ENCODE measurements around the gene TNS1. TPM values are rescaled to one million over a fixed set of nuclear protein-coding genes. Genes with fewer than 3 reads are reported as not detected.

Gene TNS1
- total and polyA plus RNA-seq, 9 of the 15 experiments (the other 6 are each of a cell fraction or from before 2014, with no cell fraction given), result 0.13 to 2.7 (median 0.77) TPM

DNA sequence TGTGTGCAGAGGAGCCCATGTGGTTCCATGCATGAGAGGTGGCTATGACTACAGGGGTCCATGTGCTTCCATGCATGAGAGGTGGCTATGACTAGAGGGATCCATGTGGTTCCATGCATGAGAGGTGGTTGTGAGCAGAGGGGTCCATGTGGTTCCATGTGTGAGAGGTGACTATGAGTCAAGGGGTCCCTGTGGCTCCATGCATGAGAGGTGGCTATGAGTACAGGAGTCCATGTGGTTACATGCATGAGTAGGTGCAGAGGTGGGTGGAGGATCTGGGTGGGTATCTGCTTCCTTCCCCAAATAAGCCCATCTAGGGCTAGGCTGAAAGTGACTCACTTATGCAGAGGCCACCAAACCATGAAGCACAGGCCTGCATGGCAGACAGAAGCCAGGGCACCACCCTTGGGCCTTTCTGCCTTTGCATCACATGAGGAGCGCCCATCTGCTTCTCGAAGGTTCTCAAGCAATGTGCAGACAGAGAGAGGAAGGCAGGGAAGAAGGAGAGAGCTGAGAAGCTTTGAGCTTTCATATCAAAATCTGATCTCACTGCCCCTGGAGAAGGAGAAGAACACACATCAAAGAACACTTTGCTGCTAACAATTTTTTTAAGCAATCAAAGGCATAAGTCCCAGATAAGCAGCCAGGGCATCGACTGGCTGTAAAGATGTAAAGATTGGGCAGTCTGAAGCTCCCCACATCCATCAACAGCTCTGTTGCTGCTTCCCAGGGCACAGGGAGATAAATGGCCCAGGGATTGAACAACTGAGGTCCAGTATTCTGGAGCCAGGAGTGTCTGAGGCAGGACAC, 137.6 kb downstream of the TNS1 start:
- no peak overlapping the region for H3K4me3 ChIP-seq
- no peak overlapping the region for H2AFZ ChIP-seq (ENCODE audit: low read depth, low read length)
- H3K27ac ChIP-seq (ENCODE audit: extremely low read depth, low read depth, low read length), result no peak overlapping the region
- CTCF ChIA-PET (ENCODE audit: low intra/inter-chr PET ratio), result no interaction called here
- no peaks in the 10 kb centered on the region for H3K9me3 ChIP-seq (replicated peaks; ENCODE audit: control insufficient read depth, insufficient read depth, low read depth, low read length)
- no peak for TF ChIP-seq CBX3 (IDR thresholded peaks at IDR 0.05; ENCODE audit: borderline replicate concordance in 1 of 2, low read length in 2 of 2)
- TF ChIP-seq ETV6 (IDR thresholded peaks at IDR 0.05; ENCODE audit: borderline replicate concordance in 1 of 2, low read depth in 2 of 2, low read length in 1 of 2), result no peak
- no peak for TF ChIP-seq ETV6 (CRISPR knock-in tag; IDR thresholded peaks at IDR 0.05; ENCODE audit: borderline replicate concordance)
- no peak for TF ChIP-seq SRSF7 (optimal IDR thresholded peaks at IDR 0.05; ENCODE audit: low read depth, low read length)
- TF ChIP-seq ZNF197 (CRISPR knock-in tag; IDR thresholded peaks at IDR 0.05; ENCODE audit: low read depth), result no peak
- H3K27me3 ChIP-seq (ENCODE audit: control insufficient read depth in 2 of 2, insufficient read depth in 2 of 2, low read length in 2 of 2), result no peaks in the 10 kb centered on the region; a peak in 2 of 5 replicates
- H3K79me2 ChIP-seq (ENCODE audit: control insufficient read depth, insufficient read depth, low read length), result no peaks in the 10 kb centered on the region
- in situ Hi-C loops (cut with MboI), result no loop called here
- H3K36me3 ChIP-seq (ENCODE audit: control insufficient read depth, insufficient read depth, low read length), result no peaks in the 10 kb centered on the region
- FAIRE-seq (no peak), ATAC-seq (no peak), DNase-seq (ENCODE audit: extremely low read depth in 1 of 4, low spot score in 3 of 4) (no peak)
- no peak overlapping the region for H3K9ac ChIP-seq (ENCODE audit: insufficient read depth in 1 of 2, low read depth in 2 of 2, low read length in 2 of 2)
- intact Hi-C loops (cut with micrococcal nuclease), result no loop called here
- no peak overlapping the region for H3K4me2 ChIP-seq (ENCODE audit: insufficient read depth, low read length)
- no peaks in the 10 kb centered on the region for H3K9me1 ChIP-seq (ENCODE audit: control insufficient read depth, insufficient read depth, low read length)
- H4K20me1 ChIP-seq (replicated peaks; ENCODE audit: control insufficient read depth, insufficient read depth, low read length), result no peaks in the 10 kb centered on the region
- BruUV-seq (replicated peaks), result no TSS peak
- WGBS (ENCODE audit: insufficient coverage, low coverage, missing lambda C conversion rate), result 0% methylated on average over 1 of the region's 3 CpGs
- no peaks in the 10 kb centered on the region; a peak in 1 of 5 replicates for H3K4me1 ChIP-seq (replicated peaks in 1 of 2; ENCODE audit: control insufficient read depth in 2 of 2, insufficient read depth in 2 of 2, low read length in 2 of 2)
- POLR2A ChIA-PET, result no interaction called here

All from K562 (cell line).